ENCODE measurements around the gene RPAP3. TPM values are rescaled to one million over a fixed set of nuclear protein-coding genes. Genes with fewer than 3 reads are reported as not detected.

Gene RPAP3
- total and polyA plus RNA-seq, 9 of the 15 experiments (the other 6 are each of a cell fraction or from before 2014, with no cell fraction given): 40.0 to 92.1 (median 54.1) TPM

- no peak for ATAC-seq
- H3K9ac ChIP-seq (ENCODE audit: insufficient read depth in 1 of 2, low read depth in 2 of 2, low read length in 2 of 2): no peak overlapping the region
- in situ Hi-C loops (cut with MboI): no loop called here
- H3K4me3 ChIP-seq: no peak overlapping the region
- no peak for DNase-seq (ENCODE audit: extremely low read depth in 1 of 4, low spot score in 3 of 4)
- 34% methylated on average over 7 of the region's 7 CpGs for WGBS (ENCODE audit: insufficient coverage, low coverage, missing lambda C conversion rate)
- H3K27me3 ChIP-seq (ENCODE audit: control insufficient read depth in 2 of 2, insufficient read depth in 2 of 2, low read length in 2 of 2): no peaks in the 10 kb centered on the region
- no peaks in the 10 kb centered on the region for H3K9me3 ChIP-seq (replicated peaks; ENCODE audit: control insufficient read depth, insufficient read depth, low read depth, low read length)
- POLR2A ChIA-PET: interaction anchor here (0.6 to 1.2 kb wide), 2 partner anchors 15 to 44 kb away, joined by 3 to 4 read pairs; no protein-coding TSS in a partner anchor
- H3K4me2 ChIP-seq (ENCODE audit: insufficient read depth, low read length): no peak overlapping the region
- peaks cover 1 to 4% of the 10 kb centered on the region in 2 experiments; a peak in 3 of 5 replicates for H3K4me1 ChIP-seq (replicated peaks in 1 of 2; ENCODE audit: control insufficient read depth in 2 of 2, insufficient read depth in 2 of 2, low read length in 2 of 2)
- H3K9me1 ChIP-seq (ENCODE audit: control insufficient read depth, insufficient read depth, low read length): no peaks in the 10 kb centered on the region
- no peaks in the 10 kb centered on the region for H3K36me3 ChIP-seq (ENCODE audit: control insufficient read depth, insufficient read depth, low read length)
- CTCF ChIA-PET (ENCODE audit: low intra/inter-chr PET ratio): interaction anchor here (0.5 kb wide), 1 partner anchor 56 kb away, joined by 5 read pairs; no protein-coding TSS in a partner anchor
- no peak for FAIRE-seq
- TSS peak; percentile 34 for BruUV-seq (replicated peaks)
- no peaks in the 10 kb centered on the region for H4K20me1 ChIP-seq (replicated peaks; ENCODE audit: control insufficient read depth, insufficient read depth, low read length)
- TF ChIP-seq CREM (IDR thresholded peaks at IDR 0.05; ENCODE audit: low read depth) (no peak), KLF1 (tag; IDR thresholded peaks at IDR 0.05) (no peak), HCFC1 (IDR thresholded peaks at IDR 0.05; ENCODE audit: low read depth, low read length) (no peak), ARID4B (CRISPR knock-in tag; IDR thresholded peaks at IDR 0.05) (no peak), ZNF263 (CRISPR knock-in tag; IDR thresholded peaks at IDR 0.05; ENCODE audit: borderline replicate concordance) (no peak), ZNF121 (CRISPR knock-in tag; conservative IDR thresholded peaks at IDR 0.05) (no peak), CLOCK (CRISPR knock-in tag; IDR thresholded peaks at IDR 0.05; ENCODE audit: borderline replicate concordance) (no peak), ZNF41 (CRISPR knock-in tag; conservative IDR thresholded peaks at IDR 0.05) (no peak), KLF16 (IDR thresholded peaks at IDR 0.05) (no peak), MECOM (CRISPR knock-in tag; IDR thresholded peaks at IDR 0.05) (no peak)
- H3K27ac ChIP-seq (ENCODE audit: extremely low read depth, low read depth, low read length): no peak overlapping the region
- intact Hi-C loops (cut with micrococcal nuclease): no loop called here
- H3K79me2 ChIP-seq (ENCODE audit: control insufficient read depth, insufficient read depth, low read length): no peaks in the 10 kb centered on the region
- H2AFZ ChIP-seq (ENCODE audit: low read depth, low read length): no peak overlapping the region
Observed at GRCh38 chr12:47722136-47722834, 16.5 kb upstream of the RPAP3 start.

Measured in K562 (cell line).